HG02970 (cell line): ENCODE results near the gene INS.

Source experiments
- ATAC-seq: cut with Tn5 transposase; IDR thresholded peaks from one replicate; pipeline ENCODE4 v1.9.1; 2021; ENCODE audit warnings: mild to moderate bottlenecking, moderate library complexity, moderate number of reproducible peaks; ENCODE audit not compliant: unreplicated experiment, low FRiP score

Gene INS

DNA sequence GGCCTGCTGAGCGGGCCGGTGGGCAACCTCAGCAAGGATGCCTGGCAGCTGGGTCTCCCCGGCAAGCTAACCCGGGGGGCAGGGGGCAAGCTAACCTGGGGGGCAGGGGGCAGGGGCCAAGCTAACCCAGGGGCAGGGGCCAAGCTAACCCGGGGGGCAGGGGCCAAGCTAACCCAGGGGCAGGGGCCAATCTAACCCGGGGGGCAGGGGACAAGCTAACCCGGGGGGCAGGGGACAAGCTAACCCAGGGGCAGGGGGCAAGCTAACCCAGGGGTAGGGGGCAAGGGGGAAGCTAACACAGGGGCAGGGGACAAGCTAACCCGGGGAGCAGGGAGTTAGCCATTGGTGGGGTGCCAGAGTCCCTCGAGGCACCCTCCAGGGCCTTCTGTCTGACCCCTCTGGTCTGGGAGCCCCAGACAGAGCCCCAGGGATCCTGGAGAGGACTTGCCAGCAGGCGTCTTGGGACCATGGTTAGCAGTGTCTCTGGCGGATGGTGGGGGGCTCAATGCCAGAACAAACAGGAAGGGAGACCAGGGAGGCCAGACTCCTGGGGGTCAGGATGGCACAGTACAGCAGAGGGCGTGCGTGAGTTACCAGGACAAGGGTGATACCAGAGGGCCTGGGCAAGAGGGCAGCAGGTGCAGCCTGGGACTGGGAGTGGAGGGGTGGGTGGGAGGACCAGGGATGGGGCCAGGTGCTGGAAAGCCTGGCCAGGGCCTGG, 37.9 kb downstream of the INS start:
- ATAC-seq, result no peak

- no peak for ATAC-seq
Observed at GRCh38 chr11:2122222-2122906, 38.6 kb downstream of the INS start.

- no peak for ATAC-seq
Observed at GRCh38 chr11:2121227-2122130, 39.5 kb downstream of the INS start.

DNA sequence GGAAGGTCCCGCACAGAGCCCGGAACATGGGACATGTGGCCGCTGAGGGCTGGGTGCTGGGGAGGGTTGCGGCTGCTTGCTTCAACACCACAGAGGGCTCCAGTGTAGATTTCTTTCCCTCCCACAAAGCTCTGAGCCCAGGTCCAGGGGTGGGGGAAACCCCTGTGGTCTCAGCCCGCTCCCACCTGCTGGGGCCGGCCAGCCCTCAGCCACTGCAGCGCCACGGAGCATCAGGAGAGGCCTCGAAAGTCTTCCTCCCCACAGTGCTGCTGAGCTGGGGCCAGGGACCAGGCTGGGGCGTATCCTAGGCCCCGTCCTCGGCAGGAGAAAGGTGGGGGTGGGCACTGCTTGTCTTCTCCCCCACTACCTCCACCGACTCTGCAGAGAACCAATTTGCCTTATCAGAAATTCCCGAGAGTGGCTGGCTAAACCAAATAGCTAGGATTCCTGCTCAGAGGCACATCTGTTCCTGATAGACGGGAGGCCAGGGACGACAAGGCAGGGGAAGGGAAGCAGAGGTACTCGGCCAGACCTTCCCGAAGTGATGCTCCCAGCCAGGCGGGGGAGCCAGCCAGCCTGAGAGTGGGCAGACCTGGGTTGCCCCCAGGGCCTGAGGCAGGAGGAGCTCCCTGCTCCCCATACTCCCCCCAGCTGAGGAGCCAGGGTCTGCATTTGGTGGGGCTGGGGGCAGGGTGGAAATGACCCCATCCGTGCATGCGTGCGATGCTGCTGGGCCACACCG, 40.5 kb downstream of the INS start:
- no peak for ATAC-seq

GRCh38 chr11:2118677-2119076, 42.3 kb downstream of the INS start:
- ATAC-seq, result no peak

DNA sequence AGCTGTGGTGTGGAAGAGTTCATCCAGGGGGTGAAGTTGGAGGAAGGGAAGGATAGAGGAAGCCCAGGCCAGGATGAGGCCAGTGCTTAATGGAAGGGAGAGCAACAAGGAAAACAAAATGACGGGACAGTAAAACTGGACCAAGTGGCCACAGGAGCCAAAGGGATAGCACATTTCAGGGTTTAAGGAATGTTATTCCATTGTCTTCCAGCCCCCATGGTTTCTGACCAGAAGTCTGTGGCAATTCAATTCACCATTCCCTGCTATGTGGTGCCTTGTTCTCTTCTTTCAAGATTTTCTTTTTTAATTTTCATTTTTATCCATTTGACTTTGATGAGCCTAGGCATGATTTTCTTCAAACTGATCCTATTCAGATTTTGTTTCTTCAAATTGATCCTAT, 44.3 kb downstream of the INS start:
- no peak for ATAC-seq

DNA sequence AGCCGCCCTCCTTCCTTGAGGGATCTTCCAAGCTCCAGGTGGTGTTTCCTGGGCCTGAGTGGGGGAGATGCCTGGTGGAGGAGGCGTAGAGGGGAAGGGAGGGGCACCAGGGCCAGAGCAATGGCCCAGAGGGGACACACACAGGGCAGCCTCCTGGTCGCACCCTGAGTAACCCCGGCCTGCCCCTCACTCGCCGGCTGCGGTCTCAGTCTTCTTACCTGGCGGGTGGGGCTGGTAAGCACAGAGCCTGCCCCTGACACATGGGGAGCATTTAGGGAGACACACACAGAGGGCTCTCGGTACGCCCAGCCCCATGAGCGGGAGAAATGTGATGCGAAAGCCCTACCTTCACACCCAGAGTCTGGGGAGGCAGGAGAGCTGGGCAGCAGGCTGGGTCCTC, 45.7 kb downstream of the INS start:
- ATAC-seq, result no peak

DNA sequence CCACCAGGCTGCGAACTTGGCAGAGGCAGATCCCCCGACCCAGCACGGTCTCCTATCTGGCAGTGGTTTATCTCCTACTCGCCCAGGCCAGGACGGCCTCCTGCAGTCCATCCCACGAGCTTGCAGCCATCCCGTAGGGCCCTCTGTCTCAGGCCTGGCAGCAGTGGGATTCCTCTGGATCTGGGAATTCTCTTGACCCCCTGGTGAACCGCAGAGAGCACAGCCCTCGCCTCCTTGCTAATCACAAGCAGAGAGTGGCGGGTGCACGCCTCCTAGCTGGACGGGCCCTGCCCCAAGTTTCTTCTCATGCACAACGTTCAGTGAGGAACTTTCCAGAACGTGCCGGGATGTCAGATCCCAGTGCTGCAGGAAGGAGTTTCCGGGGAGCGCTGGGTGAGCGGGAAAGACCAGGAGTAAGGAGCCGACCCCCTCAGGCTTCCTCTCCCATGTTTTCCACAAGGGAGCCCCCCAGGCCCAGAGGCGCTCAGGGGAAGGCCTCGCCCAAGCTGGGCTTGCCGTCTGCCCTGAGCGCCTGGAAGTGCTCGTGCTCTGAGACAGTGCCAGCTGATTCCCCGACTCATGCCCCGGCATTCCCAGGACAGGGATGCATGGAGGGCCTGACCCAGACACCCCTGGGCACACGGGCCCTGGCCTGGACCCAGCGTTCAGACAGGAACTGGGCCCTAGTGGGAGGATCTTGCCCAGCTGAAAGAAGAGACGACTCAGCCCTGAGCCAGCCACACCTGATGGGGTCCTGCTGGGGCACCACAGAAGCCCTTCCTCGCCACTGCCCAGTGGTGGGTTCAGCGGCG, 46.4 kb downstream of the INS start:
- ATAC-seq, result no peak

GRCh38 chr11:2113776-2114175, 47.2 kb downstream of the INS start:
- ATAC-seq, result no peak

GRCh38 chr11:2110521-2110920, 50.5 kb downstream of the INS start:
- no peak for ATAC-seq
